Measurements from ENCODE around the gene PLAC8.

PLAC8 gene

GRCh38 chr4:83114576-83114975, at the start of gene PLAC8:
PLAC8 (minus strand) TSS chr4:83114729; CDS start chr4:83107921, 6,808 bp downstream.
- DNase-seq (ENCODE audit: low read depth), result no peak

DNA sequence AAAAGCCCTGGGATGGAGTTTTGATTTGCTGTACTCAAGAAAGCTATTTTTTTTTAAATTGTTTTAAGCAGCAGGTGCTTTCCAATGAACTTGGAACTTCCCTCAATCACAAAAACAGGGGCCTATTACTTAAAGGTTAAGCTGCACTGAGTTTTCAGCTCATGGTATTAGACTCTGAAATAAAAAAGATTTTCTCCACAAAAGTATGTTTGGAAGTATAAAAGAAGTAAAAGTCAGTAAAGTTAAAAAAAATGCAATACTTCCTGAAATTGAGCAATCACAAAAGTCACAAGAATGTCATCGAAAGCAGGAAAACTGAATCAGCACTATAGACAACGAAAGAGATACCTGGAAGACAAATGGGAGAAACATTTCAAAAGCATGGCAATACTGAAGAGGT, 38.9 kb upstream of the PLAC8 start:
- DNase-seq (ENCODE audit: low read depth), result no peak

GRCh38 chr4:83152746-83153145, 38.2 kb upstream of the PLAC8 start:
- no peak for DNase-seq (ENCODE audit: low read depth)

- DNase-seq (ENCODE audit: low read depth), result no peak
Observed at GRCh38 chr4:83151651-83152050, 37.1 kb upstream of the PLAC8 start.

GRCh38 chr4:83150653-83151330, 36.3 kb upstream of the PLAC8 start:
- no peak for DNase-seq (ENCODE audit: low read depth)

DNA sequence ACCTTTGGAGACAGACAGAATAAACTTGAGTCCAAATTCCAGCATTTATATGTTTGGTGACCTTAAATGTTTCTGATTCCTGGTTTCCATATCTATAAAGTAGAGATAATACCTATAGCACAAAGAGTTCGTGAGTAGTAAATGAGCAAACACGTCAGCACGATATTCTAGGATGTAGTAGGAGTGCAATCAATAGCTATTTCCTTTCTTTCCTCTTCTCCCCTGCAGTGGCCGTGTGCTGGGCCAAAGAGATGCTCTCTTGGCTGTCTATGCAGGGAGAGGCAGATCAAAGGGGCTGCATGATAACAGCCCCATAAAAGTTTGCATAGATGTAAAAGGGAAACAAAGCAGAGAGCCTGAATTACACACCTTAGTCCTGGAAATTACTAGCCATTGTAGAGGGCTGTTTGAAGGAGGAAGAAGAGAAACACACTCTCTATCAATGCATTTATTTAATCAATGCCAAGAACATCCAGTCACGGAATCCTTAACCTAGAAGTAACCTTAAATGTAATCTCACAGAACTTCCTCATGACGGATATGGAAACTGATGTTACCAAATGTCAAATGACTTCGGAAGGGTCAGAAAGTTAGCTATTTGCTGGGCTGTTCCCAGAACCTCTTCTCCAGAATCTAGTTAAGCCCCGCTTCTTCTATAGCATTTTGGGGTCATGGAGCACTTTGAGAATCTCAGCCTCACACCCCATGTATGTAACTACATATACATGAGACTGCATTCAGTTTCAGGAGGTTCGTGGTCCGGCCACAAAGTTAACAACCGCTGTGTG, 35.5 kb upstream of the PLAC8 start:
- DNase-seq (ENCODE audit: low read depth), result no peak

DNA sequence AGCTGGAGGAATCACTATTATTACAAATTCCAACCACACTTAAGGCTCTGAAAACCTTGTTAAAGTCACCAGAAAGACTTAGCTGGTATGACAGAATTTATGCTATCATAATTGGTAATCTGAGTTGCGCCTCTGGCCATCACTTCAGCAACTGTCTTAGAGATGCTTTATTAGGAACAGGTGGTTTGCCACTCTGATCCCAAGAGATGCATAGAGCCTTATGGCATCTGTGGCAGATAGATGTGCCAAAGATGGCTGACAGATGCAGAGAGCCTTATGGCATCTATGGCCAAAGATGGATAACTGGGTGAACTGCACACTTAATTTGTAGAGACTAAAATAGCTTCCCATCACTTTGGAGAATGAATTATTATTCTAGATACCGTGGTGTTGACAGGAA, 32.3 kb upstream of the PLAC8 start:
- no peak for DNase-seq (ENCODE audit: low read depth)

GRCh38 chr4:83145776-83146175, 31.2 kb upstream of the PLAC8 start:
- peak; percentile 15 for DNase-seq (ENCODE audit: low read depth)

GRCh38 chr4:83139514-83140156, 25.1 kb upstream of the PLAC8 start:
- DNase-seq (ENCODE audit: low read depth), result no peak

GRCh38 chr4:83138946-83139345, 24.4 kb upstream of the PLAC8 start:
- no peak for DNase-seq (ENCODE audit: low read depth)

- DNase-seq (ENCODE audit: low read depth), result no peak
Observed at GRCh38 chr4:83132065-83132464, 17.5 kb upstream of the PLAC8 start.

- no peak for DNase-seq (ENCODE audit: low read depth)
Observed at GRCh38 chr4:83129264-83129663, 14.7 kb upstream of the PLAC8 start.

- DNase-seq (ENCODE audit: low read depth), result no peak
Observed at GRCh38 chr4:83128240-83128929, 13.9 kb upstream of the PLAC8 start.

DNA sequence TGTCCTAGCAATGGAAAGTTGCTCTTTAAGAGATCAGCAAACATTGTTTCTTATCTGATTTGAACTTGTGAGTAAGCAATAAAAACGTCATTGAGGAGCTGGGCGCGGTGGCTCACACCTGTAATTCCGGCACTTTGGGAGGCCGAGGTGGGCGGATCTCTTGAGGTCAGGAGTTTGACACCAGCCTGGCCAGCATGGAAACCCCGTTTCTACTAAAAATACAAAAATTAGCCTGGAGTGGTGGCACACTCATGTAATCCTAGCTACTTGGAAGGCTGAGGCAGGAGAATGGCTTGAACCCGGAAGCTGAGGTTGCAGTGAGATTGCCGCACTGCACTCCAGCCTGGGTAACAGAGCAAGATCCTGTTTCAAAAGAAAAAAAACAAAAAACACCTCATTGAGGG, 11.2 kb upstream of the PLAC8 start:
- DNase-seq (ENCODE audit: low read depth), result no peak

- no peak for DNase-seq (ENCODE audit: low read depth)
Observed at GRCh38 chr4:83124111-83124780, 9.7 kb upstream of the PLAC8 start.

DNA sequence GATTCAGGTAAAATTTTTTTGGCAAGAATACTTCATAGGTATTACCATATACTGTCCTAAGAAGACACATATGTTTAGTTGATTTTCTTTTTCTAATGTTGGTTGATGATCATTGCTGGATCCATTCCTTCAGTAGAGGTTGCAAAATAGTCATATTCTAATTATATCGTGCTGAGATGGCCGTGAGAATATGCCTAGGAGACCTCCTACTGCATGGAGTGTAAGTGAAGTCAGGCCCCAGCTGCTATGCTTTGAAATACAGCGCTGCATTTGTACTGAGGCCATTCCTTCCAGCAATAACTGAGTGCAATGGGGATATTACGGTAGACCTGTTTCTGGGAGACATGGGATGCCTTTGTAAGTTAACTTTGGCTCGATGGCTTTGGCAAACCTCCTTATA, 6.7 kb upstream of the PLAC8 start:
- no peak for DNase-seq (ENCODE audit: low read depth)

DNA sequence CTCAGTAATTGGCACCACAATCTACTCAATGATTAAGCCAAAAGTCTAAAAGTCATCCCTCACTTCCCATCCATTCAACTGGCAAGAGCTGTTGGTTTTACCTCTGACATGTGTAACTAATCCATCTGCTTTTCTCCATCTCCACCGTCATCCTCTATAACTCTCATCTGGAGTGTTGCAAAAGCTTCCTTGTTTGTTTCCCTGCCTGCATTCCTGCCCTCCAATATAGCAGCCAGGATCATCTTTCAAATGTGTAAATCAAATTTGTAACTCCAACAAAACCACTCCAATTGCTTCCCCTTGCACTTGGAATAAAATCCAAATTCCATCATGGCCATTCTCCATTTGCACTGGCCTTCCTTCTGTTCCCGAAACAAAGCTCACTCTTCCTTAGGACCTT, 4.3 kb upstream of the PLAC8 start:
- no peak for DNase-seq (ENCODE audit: low read depth)

DNA sequence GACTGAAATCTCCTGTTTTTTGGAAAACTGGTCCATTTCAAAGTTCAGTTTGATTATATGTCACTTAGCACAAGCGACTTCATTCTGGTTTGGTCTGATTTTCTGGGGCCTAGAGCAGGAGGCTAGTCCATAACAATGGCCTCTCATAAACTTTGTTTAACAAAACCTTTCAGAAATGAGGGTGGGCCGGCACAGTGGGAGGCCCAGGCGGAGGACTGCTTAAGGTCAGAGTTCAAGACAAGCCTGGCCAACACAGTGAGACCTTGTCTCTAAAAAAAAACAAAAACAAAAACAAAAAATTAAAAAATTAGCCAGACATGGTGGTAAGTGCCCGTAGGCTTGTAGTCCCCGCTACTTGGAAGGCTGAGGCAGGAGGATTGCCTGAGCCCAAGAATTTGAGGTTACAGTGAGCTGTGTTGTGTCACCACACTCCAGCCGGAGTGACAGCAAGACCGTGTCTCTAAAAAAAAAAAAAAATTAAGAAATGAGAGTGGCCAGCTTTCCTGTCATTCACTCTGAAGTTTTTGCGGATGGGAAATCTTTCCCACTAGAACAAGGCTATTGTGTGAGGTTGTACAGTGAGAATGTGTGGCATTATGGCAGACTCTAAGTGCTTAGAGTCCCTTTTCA, 1.2 kb upstream of the PLAC8 start:
- no peak for DNase-seq (ENCODE audit: low read depth)

GRCh38 chr4:83115000-83115399, 471 bp upstream of the PLAC8 start:
- no peak for DNase-seq (ENCODE audit: low read depth)

DNA sequence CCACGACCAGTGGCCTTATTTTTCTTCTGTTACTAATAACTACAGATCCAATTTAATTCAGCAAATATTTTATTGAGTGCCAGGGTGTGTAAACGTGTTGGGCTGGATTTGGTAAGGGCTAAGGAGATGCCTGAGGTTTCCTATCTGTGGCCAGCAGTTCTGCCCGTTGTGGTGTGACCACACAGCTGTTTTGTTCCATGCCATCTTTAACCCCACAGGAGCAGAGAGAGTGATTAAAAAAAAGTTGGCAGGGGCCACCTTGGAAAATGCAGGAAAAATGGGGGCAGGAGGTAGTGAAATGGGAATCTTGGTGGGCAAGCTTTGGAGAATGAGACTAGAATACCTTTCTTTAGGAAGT, 1.1 kb downstream of the PLAC8 start:
- no peak for DNase-seq (ENCODE audit: low read depth)

DNA sequence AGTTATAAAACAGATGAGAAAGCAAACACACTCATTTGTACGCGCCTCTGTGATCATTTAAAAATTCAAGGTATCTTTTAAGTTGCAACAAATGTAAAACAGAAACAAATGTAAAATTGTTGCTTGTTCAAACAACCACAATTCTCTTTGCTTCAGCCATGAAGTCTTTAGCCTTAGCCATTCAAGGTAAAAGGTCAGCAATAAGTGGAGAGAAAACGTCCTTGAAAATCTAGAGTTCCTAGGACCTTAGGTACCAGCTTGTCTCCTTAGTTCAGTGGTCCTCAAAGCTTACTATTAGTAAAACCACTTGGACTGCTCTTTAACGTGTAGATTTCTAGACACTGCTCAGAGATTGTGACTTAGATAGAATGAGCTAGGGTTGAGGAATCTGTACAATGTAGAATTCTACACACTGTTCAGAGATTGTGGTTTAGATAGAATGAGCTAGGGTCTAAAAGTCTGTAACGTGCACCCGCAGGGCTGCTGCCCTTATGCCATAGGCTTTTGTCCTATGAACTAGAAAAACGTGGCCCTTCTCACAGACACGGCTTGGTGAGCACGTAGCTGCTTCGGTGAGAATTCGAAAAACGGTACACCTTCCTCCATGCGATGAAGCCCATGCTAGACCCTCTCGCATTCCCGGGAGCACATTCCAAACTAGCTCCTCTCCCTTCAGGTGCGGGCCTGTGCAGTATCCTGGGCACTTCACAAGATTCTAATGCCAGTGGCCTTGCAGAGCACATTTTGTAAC, 1.7 kb downstream of the PLAC8 start:
- DNase-seq (ENCODE audit: low read depth), result no peak
